Left lung (tissue), 10 donors: Measurements from ENCODE around the gene NANS. TPM values are rescaled to one million over a fixed set of nuclear protein-coding genes. Genes with fewer than 3 reads are reported as not detected.

Experiments
- ATAC-seq: fragments of 200-7000 bp; cut with Tn5 transposase; one replicate; pipeline ENCODE4 v1.9.1; 2020; ENCODE audit warnings: moderate library complexity
- DNase-seq, 4 donors: peaks; one replicate each; pipeline ENCODE4 v3.0.0-alpha.2; 2013 to 2020
- H3K27ac ChIP-seq, 2 donors: fragments of 200-600 bp; sonication (generic) in 1 of 2; one replicate each; pipeline versions ENCODE4 v1.5.0 to v1.8.0; 2020 to 2021
- H3K27me3 ChIP-seq, 2 donors: fragments of 200-600 bp; sonication (generic) in 1 of 2; one replicate each; pipeline versions ENCODE4 v1.5.0 to v1.8.0; 2020 to 2021
- H3K36me3 ChIP-seq, 2 donors: fragments of 200-600 bp; sonication (generic) in 1 of 2; one replicate each; pipeline versions ENCODE4 v1.5.0 to v1.8.0; 2020 to 2021
- H3K4me1 ChIP-seq, 2 donors: fragments of 200-600 bp; one replicate each; pipeline ENCODE4 v1.8.0; 2021
- H3K4me3 ChIP-seq, 2 donors: fragments of 200-600 bp; sonication (generic) in 1 of 2; one replicate each; pipeline versions ENCODE4 v1.5.0 to v1.8.0; 2020 to 2021; ENCODE audit warnings: mild to moderate bottlenecking in 1 of 2
- H3K9me3 ChIP-seq, 2 donors: fragments of 200-600 bp; sonication (generic) in 1 of 2; one replicate each; pipeline versions ENCODE4 v1.5.0 to v1.8.0; 2020 to 2021
- intact Hi-C, 2 donors: fragments of 100-400 bp; cut with DNase I; formaldehyde crosslinking; loops; one replicate each; pipeline versions ENCODE4 v1.11.2 to v1.14.2; 2022
- polyA plus RNA-seq, 6 donors: library from polyadenylated mRNA; unstranded; fragments of 120-200 nt; gene quantifications; one replicate each; pipeline ENCODE4 v1.2.1, GENCODE V29; 2013; ENCODE audit not compliant: insufficient read length in 6 of 6
- total RNA-seq, 2 donors: library from RNA; stranded (reverse); fragmentation: NEBNext Ultra II Directional; extraction: Animal tissue kit (Norgen Biotek cat#: 25700); gene quantifications; one replicate each; pipeline ENCODE4 v1.2.1, GENCODE V29; 2021
- TF ChIP-seq, protein P1 (sequence below), 2 donors: fragments of 200-600 bp; sonication (generic) in 1 of 2; IDR thresholded peaks; one replicate each; pipeline versions ENCODE4 v1.5.0 to v1.8.0; 2021; ENCODE audit warnings: antibody characterized with exemption in 2 of 2
- donor health status: DM: no; HTN: yes; CAD: no.
- donor health status: DM: no; HTN: no; CAD: no.

The NANS gene
- total and polyA plus RNA-seq, 8 donors = 35.6 to 72.0 (median 40.4) TPM

DNA sequence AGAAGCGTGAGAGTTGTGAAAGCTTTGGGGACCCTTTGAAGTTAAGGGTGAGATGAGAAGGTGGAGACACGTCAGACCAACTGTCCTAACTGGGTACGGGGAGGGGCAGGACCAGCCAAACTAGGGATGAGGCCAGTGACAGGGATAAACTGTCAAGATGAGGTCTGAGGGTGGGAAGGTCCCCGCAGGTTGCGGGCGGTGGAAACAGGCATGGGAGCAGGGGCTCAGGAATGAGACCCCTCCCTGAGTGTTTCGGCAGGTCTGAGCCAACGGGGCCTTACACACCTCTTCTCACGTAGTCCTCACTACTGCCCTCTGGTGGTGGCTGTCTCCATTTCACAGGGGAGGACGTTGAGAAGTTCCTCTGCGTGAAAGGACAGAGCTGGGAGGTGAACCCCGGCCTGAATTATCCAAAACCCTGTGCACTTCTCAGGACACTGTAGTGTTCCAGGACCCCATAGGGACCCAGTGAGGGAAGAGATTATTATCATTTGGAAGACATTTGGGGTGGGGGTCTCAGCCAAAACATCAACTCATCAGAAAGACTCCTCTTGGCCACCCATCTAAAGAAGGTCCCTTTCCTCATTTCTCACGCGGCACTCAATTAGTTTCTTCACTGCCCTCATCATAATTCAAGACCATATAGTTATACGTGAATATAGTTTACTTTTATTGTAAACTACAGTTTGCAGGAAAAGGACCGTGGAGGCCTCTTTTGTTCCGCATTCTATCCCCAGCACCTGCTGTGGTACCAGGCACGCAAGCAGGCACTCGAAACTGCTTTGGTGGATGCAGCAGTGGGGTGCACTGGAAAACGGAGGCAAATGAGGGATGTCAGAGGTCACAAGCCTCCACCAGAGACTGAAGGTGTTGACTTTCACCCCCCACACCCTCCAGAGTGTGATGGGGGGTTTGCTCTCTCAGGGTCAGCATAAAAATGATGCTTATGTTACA lies 21.7 kb upstream of the NANS start:
- ATAC-seq = peak; percentile 96
- H3K27ac ChIP-seq = no peak overlapping the region
- H3K9me3 ChIP-seq = no peaks in the 10 kb centered on the region
- H3K4me1 ChIP-seq = peaks cover 0 to 16% of the 10 kb centered on the region in 2 donors
- intact Hi-C loops = loop anchor here in 1 of 2 donors (5.0 kb wide), 1 partner anchor 113 kb away; the partner anchor contains the start of gene TRMO
- H3K36me3 ChIP-seq = no peaks in the 10 kb centered on the region
- no peaks in the 10 kb centered on the region for H3K27me3 ChIP-seq
- no peak overlapping the region for H3K4me3 ChIP-seq
- DNase-seq = peak; percentile 60 to 83 (median 80)
- TF ChIP-seq, protein P1, sequence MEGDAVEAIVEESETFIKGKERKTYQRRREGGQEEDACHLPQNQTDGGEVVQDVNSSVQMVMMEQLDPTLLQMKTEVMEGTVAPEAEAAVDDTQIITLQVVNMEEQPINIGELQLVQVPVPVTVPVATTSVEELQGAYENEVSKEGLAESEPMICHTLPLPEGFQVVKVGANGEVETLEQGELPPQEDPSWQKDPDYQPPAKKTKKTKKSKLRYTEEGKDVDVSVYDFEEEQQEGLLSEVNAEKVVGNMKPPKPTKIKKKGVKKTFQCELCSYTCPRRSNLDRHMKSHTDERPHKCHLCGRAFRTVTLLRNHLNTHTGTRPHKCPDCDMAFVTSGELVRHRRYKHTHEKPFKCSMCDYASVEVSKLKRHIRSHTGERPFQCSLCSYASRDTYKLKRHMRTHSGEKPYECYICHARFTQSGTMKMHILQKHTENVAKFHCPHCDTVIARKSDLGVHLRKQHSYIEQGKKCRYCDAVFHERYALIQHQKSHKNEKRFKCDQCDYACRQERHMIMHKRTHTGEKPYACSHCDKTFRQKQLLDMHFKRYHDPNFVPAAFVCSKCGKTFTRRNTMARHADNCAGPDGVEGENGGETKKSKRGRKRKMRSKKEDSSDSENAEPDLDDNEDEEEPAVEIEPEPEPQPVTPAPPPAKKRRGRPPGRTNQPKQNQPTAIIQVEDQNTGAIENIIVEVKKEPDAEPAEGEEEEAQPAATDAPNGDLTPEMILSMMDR (IDR thresholded peaks at IDR 0.05) = peak; percentile 77 to 92

DNA sequence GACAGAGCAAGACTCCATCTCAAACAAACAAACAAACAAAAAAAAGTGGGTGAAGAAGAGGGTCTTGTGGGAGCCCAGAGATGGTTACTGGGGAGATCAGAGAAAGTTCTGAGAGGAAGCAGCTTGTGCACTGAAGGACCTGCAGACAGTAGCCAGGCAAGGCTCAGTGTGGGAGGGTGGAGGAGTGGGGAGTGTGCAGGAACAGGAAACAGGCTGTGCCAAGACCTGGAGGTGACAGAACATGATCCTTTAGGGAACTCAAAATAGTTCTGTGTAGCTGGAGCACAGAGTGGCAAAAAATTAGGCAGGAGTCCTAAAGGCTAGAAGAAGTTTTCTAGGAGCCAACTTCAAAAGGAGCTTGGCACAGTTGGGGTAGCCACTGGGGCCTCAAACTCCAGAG lies 19.2 kb upstream of the NANS start:
- DNase-seq (no peak), ATAC-seq (peak; percentile 70)
- H3K4me1 ChIP-seq = peaks cover 0 to 16% of the 10 kb centered on the region in 2 donors
- no peak overlapping the region for H3K27ac ChIP-seq
- H3K9me3 ChIP-seq = no peaks in the 10 kb centered on the region
- no peak overlapping the region for H3K4me3 ChIP-seq
- TF ChIP-seq, protein P1 (IDR thresholded peaks at IDR 0.05) = no peak
- intact Hi-C loops = no loop called here
- H3K36me3 ChIP-seq = no peaks in the 10 kb centered on the region
- H3K27me3 ChIP-seq = no peaks in the 10 kb centered on the region

DNA sequence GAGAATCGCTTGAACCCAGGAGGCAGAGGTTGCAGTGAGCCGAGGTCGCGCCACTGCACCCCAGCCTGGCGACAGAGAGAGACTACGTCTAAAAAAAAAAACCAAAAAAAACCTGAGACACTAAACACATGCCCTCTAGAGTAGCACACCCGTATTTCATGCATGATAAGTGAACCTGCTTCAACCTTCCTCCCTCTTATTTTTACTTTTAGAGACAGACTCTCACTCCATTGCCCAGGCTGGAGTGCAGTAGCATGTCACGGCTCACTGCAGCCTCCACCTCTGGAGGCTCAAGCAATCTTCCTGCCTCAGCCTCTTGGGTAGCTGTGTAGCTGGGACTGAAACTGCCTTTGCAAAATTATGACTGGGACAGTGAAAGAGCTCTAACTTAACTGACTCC lies 17.6 kb upstream of the NANS start:
- Histone ChIP-seq H3K9me3 (no peaks in the 10 kb centered on the region), H3K4me3 (no peak overlapping the region), H3K4me1 (peaks cover 0 to 16% of the 10 kb centered on the region in 2 donors), H3K27ac (no peak overlapping the region), H3K36me3 (no peaks in the 10 kb centered on the region), H3K27me3 (no peaks in the 10 kb centered on the region)
- TF ChIP-seq, protein P1 (IDR thresholded peaks at IDR 0.05) = no peak
- DNase-seq = no peak
- intact Hi-C loops = no loop called here
- ATAC-seq = no peak

DNA sequence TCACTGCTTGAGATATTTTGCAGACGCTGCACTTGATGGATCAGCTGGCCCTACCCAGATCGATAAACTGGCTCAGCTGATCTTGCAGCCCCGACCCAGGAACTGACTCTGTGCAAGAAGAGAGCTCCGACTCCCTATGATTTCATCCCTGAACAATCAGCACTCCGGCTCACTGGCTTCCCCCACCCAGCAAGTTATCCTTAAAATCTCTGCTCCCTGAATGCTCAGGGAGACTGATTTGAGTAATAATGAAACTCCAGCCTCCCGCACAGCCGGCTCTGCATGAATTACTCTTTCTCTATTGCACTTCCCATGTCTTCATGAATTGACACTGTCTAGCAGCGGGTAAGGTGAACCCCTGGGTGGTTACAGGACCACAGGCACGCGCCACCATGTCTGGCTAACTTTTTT lies 16.9 kb upstream of the NANS start:
- TF ChIP-seq, protein P1 (IDR thresholded peaks at IDR 0.05) = no peak
- Histone ChIP-seq H3K4me1 (peaks cover 0 to 13% of the 10 kb centered on the region in 2 donors), H3K9me3 (no peaks in the 10 kb centered on the region), H3K27ac (no peak overlapping the region), H3K4me3 (no peak overlapping the region), H3K36me3 (no peaks in the 10 kb centered on the region), H3K27me3 (no peaks in the 10 kb centered on the region)
- ATAC-seq (no peak), DNase-seq (no peak)
- intact Hi-C loops = no loop called here

DNA sequence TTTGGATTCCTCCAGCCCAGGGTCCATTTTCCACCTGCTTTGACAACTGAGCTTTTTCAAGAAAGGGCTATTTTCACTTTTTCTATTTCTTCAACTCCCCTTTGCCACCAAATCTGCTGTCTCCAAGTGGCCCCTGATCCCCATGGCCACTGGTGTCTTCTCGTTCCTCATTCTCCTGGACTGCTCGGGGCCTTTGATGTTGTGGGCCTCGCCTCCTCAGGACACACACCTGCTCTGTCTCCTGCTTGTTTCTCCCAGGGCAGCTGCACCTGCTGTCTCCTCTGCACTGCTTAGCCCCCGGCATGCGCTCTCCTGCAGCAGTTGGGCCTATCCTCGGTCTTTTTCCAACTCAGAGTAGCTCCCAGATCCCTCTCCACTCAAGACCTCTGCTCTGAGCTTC lies 16.3 kb upstream of the NANS start:
- Histone ChIP-seq H3K36me3 (no peaks in the 10 kb centered on the region), H3K4me3 (no peak overlapping the region), H3K27ac (no peak overlapping the region), H3K27me3 (no peaks in the 10 kb centered on the region), H3K9me3 (no peaks in the 10 kb centered on the region), H3K4me1 (peaks cover 0 to 12% of the 10 kb centered on the region in 2 donors)
- TF ChIP-seq, protein P1 (IDR thresholded peaks at IDR 0.05) = no peak
- no peak for DNase-seq
- ATAC-seq = no peak
- intact Hi-C loops = no loop called here
